NCI-H2227 (cell line): Measurements from ENCODE around the gene DMRTB1.

ENCODE experiments used
- DNase-seq: peaks from one replicate; lab custom pipeline; 2025; ENCODE audit not compliant: unreplicated experiment; lab: John Stamatoyannopoulos, UW

The DMRTB1 gene

DNA sequence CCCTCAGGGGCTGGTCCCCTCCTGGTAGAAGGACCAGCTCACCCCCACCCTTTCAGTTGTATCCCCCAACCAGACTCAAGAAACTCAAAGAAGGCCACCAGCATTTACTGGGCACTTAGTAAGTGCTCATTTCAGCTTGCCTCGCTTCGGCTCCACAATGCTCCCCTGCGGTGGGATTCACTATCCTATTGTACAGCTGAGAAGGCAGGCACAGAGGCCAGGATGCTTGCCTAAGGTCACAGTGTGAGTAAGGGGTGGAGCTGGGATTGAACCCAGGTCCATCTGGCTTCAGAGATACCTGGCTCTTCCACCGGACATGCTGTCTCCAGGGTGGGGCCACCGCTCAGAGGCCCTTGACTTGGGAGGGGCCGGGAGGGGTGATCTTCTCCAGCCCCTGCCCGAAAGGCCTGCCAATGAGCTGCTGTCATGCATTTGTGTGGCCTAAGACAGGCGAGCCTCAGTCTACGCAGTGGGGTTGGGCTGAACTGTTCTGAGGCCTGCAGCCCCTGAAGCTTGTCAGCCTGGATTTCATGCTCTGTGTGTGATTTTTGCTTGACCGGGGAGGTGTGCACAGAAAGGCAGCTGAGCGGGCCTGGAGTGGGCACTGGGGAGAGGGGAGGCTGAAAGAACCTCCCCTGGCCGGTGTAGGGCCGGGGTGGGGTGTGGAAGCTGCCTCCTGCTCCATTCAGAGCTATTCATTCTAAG lies 48.1 kb downstream of the DMRTB1 start:
- DNase-seq, result no peak

DNA sequence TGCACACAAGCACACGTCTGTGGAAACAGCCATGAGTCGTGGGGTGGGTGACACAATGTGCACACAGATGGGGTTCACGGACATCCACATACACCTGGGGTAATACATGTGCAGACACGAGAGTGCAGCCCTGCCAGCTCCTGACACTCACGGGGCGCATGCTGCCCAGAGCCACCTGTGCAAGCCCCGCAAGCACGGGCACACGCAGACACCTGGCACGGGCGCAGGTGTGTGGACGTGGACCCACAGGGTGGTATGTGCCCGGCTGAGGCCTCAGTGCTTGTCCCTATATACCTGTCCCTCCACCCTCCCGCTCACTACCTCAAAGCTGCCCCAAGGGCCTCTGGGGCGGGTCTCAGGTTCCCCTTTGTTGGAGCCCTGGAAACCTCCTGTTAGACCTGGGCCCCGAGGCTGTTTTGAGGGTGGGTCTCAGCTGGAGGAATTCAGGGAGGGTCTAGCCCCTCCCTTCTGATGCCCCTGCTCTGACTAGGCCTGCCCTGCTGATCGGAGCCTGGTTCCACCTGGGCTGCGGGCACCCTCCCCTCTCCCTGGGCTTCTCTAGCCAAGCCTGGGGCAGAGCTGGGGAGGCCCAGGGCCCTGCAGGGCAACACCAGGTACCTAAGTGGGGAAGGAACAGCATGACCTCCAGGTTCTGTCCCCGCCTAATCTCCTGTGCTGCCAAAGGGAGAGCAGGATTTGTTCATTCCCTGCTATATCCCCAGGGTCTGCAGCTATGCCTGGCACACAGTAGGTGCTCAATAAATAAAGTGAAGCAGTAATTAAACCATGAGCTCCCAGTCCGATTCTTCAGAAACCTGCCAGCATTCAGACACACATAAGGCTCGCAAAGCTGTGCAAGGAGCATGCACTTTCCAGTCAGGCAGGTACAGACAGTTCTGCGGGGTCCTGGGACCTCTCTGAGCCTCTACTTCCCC lies 49.1 kb downstream of the DMRTB1 start:
- no peak for DNase-seq

DNA sequence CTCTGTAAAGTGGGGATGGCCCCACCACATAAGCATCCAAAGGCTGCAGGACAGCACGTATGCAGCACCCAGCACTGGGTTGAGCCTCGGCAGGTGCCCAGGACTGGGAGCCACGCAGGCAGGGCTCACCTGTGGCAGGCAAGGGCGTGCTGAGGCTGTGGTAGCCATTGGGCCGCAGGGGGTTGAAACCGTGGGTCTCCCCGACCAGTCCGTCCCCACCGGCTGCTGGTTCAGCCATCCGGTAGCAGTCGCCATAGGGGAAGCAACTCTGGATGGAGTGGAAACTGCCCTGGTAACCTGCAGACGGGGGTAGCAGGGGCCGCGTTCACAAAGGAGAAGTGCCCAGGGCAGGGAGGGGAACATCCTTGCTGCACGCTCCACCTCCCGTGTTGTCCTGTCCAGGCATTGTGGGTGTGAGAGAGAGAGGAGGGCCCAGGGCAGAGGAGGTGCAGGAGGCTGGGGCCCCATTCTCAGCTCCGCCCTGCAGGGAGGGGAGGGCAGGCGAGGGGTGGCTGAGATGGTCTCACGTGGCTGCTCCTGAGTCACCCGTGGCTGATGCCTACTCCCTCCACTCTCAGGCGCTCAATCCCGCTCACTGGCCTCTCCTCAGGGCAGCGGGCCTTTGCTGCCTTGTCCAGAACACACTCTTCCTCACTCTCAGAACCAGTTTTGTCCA lies 49.9 kb downstream of the DMRTB1 start:
- no peak for DNase-seq

DNA sequence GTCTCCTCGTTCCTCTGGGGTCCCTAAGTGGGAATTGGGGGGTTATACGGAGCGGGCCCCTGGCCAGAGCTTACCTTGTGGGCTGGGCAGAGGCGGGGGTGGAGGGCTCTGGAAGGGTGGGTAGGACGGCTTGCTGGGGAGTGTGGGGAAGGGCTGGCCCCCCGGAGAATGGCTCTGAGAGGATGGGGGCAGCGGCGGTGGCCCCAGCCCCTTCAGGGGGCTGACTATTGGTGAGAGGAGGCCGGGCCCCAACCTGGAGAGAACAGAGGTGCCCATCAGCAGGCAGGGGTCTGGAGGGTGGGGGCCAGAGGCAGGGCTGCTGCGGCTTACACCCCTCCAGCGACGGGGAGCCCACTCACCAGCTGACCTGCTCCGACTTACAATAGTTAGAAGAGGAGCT lies 50.6 kb downstream of the DMRTB1 start:
- no peak for DNase-seq

DNA sequence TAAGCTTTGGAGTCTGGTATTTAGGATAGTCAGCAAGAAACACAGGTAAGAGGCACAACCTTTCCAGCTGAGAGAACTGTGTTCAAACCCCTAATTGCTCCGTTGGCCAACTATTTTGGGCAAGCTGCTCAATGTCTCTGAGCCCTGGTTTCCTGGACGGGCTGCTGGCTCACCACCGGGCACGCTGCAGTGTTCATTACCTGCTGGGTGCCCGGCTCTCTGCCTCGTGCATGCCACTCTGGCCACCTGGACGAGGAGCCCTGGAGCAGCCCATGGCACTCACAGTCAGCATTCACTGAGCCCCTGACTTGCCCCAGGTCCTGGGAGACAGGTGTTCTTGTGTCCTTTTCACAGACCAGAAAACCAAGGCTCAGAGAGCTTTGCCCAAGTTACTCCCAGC lies 51.0 kb downstream of the DMRTB1 start:
- DNase-seq, result no peak

DNA sequence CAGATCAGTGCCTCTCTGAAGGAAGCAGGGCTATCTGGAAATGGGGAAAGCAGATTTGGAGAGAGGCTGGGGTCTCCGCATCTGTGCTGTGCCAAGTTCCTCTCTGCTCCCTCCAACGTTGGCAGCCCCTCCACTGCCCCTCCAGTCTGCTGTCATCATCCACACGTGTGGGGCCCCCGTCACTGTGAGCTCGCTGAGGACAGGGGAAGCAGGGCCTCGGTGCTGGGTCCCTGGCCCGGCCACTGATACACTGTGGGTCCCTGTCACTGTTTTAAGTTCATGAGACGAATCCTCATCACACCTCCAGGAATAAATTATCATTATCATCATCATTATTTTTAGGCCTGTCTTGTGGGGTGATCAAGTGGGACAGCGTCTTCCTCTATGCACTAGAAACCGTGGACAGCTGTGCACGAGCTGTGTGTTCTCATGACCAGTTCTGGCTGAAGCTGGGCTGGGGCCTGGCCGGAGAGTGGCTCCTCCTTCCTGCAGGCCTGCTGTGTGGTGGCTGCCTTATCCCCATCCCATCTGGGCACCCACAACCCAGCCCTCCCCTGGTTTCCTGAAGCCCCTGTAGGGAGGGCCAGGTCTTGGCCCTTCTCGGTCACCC lies 52.2 kb downstream of the DMRTB1 start:
- no peak for DNase-seq

DNA sequence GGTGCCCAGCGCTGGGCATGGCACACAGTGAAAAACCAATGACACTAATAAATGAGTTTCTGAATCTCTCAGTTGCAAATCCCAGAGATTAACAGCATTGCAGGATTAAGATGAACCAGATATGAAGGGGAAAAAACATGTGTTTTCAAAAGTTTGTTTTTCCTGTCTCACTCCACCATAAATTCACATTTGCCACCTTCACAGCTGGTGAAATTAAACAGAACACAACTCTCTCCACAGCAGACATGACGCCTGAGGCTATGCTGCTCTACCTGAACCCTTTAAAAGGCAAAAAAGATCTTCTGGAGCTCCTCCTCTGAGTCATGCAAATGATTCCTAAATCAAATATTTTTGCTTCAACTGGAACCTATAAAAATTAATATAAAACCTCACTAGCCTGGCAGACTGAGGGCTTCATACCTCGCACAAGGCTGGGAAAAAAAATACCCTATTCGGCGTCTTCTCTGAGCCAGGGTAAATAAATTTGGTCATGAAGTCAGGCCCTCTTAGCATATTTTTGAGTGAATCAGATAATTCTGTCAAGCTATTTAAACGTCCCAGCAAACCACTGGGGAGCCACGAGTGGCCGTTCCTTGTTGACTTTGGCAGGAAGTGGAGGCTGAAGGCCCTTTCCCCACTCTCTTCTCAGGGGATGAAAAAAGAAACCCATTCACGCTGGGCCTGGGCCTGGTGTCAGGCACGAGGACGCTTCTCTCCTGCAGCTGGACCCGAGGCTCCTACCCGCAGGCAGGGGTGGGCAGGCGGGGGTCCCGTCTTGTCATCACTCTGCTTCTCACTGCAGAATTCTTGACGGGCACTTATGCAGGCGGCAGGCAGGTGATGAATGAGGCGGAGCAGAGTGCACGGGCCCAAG lies 53.0 kb downstream of the DMRTB1 start:
- no peak for DNase-seq

DNA sequence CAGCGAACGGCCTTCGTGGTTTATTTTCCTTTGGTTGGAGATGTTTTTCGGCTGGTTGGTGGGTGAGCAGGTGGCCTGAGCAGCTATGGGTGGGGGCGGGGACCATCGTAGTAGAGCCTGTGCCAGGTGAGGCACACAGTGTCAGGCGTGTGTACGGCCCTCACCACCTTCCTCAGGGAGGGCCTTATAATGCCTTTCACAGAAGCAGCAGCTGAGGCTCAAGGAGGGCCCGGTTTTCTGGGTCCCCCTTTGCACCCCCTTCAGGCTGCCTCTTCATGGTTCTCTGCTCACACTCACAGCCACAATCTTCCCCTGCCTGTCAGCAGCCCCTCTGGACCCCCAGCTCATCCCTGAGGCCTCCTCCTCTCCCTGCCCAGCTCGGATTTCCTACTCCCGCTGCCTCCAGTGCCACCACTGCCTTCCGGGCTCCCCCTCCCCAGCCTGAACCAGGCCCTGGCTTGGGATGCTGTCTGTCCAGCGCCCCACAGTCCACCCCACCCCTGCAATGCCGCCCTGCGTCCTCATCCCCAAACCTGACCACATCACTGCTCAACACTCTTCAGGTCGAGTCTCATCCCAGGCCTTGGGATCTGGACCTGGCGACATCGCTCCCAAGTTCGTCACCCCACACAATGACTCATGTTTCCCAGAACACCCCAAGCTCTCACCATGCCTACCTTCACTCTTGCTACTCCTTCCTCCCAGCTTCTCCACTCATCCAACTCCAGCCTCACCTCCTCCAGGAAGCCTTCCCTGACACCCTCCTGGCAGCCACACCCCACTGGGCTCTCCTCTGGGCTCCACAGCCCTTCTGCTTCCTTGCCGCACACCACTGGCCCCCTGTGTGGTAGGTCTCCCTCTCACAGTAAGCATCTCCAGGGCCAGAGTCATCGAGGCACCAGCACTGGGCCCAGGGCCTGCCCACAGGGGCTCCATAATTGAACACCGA lies 53.9 kb downstream of the DMRTB1 start:
- no peak for DNase-seq

DNA sequence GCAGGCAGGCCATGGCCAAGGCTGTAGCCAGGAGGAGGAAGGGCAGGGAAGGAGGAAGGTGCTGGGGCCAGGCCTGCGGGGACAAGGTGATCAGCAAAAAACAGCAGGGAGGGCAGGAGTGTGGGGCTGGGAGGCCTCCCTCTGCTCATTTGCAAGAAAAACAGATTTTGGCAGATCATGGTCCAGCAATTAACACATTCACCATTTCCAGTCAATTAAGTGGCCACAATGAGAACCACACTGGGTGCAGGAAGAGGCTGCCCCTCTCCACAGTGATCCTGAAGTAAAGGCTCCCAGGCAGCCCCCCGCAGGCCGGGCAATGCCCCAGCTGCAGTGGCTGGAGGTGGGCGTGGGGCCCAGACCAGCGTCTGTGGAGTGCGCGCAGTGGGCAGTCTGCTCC lies 54.6 kb downstream of the DMRTB1 start:
- no peak for DNase-seq

DNA sequence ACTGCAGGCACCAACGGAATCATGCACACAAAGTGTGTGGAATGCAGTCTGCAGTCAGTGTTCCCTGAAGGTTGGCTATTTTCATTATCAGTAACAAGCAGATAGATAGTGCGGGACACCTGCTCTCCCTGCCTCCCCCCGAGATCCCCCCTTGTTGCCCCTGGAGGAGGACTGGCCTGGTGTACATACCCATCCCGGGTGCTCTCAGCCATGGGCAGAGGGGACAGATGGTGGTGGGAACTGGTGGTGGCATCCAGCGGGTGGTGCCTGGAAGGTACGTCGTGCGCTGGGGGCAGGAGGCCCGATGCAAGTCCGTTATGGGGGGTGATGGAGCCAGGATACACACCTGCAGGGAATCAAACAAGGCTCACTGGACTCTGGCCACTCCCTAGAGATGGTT lies 55.2 kb downstream of the DMRTB1 start:
- DNase-seq, result no peak

DNA sequence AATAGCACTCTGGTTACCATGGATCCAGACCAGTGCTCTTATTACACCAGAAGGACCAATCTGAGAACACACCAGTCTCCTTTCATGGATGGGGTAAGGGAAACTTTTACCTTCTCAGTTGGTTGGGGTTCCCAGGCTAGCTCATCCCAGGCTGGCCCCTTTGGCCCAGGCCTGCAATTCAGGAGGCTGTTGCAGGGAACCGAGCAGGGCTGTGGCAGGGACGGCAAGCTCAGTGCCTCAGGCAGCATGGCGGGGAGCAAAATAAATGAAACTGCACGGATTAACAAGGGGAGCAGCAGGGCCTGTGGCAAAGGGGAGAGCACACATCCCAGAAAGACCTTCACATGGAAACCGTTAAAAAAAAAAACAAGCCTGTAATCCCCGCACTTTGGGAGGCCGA lies 57.0 kb downstream of the DMRTB1 start:
- DNase-seq, result no peak
